Activated CD4-positive, CD25-positive, alpha-beta regulatory T cell treated with anti-CD3 and anti-CD28 coated beads, Interleukin-2, amount 50 U/mL, for 72 hours (primary cell): ENCODE measurements around the gene MRPL1.

ENCODE experiments used
- DNase-seq: peaks from one replicate; pipeline ENCODE4 v3.0.0; 2021

MRPL1 gene

GRCh38 chr4:77862478-77863216, at the start of gene MRPL1:
Gene MRPL1, plus strand, starts transcription at chr4:77862830. Its CDS starts 19 bp downstream, at chr4:77862849.
- peak; percentile 73 for DNase-seq

- DNase-seq = no peak
Measured at GRCh38 chr4:77815636-77816035, 47.0 kb upstream of the MRPL1 start.

- DNase-seq = no peak
Measured at GRCh38 chr4:77816546-77816945, 46.1 kb upstream of the MRPL1 start.

- no peak for DNase-seq
Measured at GRCh38 chr4:77817304-77818072, 45.1 kb upstream of the MRPL1 start.

GRCh38 chr4:77818073-77818601, 44.5 kb upstream of the MRPL1 start:
- peak; percentile 44 for DNase-seq

GRCh38 chr4:77818602-77819403, 43.8 kb upstream of the MRPL1 start, which contains the start of gene CNOT6L:
Gene CNOT6L, minus strand, starts transcription at chr4:77819368. Its CDS starts 60 bp downstream, at chr4:77819308.
- DNase-seq = peak; percentile 82

- no peak for DNase-seq
Measured at GRCh38 chr4:77819404-77819842, 43.2 kb upstream of the MRPL1 start.

- peak; percentile 97 for DNase-seq
Measured at GRCh38 chr4:77819843-77820648, 42.6 kb upstream of the MRPL1 start.

- DNase-seq = peak; percentile 34
Measured at GRCh38 chr4:77820649-77821561, 41.7 kb upstream of the MRPL1 start.

- no peak for DNase-seq
Measured at GRCh38 chr4:77821775-77822174, 40.9 kb upstream of the MRPL1 start.

GRCh38 chr4:77826275-77826674, 36.4 kb upstream of the MRPL1 start:
- no peak for DNase-seq

GRCh38 chr4:77827343-77827742, 35.3 kb upstream of the MRPL1 start:
- DNase-seq = no peak

- no peak for DNase-seq
Measured at GRCh38 chr4:77833126-77833724, 29.4 kb upstream of the MRPL1 start.

GRCh38 chr4:77834403-77834802, 28.2 kb upstream of the MRPL1 start:
- no peak for DNase-seq

GRCh38 chr4:77843628-77844027, 19.0 kb upstream of the MRPL1 start:
- DNase-seq = no peak

- DNase-seq = no peak
Measured at GRCh38 chr4:77844363-77844762, 18.3 kb upstream of the MRPL1 start.

- no peak for DNase-seq
Measured at GRCh38 chr4:77845400-77845799, 17.2 kb upstream of the MRPL1 start.

- no peak for DNase-seq
Measured at GRCh38 chr4:77845929-77846328, 16.7 kb upstream of the MRPL1 start.

- DNase-seq = no peak
Measured at GRCh38 chr4:77848508-77848907, 14.1 kb upstream of the MRPL1 start.

- DNase-seq = no peak
Measured at GRCh38 chr4:77849278-77849965, 13.2 kb upstream of the MRPL1 start.
